ENCODE results near the gene TAOK1.

The TAOK1 gene

DNA sequence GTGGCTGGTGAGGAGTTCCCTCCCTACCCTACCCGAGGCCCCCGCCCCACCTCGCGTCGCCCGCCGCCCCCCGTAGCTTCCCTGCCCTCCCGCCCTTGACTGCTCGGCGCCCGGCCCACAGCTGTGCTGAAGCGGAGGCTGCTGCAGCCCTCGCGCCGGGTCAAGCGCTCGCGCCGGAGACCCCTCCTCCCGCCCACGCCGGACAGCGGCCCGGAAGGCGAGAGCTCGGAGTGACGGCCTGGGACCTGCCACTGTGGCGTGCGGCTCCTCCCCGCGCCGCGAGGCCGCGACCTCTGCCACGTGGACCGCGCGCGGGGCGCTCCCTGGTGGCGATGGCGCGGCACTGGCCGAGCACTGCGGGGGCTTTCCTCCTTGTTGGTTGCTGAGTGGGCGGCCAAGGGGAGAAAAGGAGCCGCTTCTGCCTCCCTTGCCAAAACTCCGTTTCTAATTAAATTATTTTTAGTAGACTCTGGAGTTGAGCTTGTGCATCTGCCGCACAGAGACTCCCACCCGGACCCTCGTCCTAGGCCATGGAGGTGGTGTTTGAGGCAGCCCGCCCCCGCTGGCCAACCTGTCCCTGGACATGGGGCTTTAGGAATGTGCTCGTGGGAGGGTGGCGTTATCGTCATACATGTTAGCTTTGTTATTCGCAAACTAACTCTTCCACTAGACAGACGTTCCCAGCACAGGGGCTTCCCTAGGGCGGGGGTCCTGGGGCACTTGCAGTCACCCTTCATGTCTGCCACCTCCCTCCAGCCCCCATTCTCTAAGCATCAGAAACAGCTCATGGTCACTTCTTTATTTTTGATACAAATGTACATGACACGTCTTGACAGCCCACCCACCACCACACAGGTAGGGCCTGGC lies 182.8 kb downstream of the TAOK1 start:
- DNase-seq = peak; percentile 51

DNA sequence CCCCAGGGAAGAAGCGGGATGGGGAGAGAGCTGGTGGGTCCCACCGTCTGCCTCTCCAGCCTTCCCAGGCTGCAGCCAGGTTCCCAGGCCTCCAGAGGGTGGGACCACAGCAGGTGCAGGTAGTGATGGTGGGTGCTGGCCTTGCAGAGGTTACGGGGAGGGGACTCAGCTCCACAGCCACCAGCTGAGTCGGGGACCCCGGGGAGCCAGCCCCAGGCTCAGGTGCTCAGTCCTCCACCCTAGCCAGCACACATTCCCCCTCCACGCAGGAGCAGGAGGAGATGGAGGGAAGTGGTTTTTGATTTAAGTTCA lies 183.4 kb downstream of the TAOK1 start:
- DNase-seq = no peak

DNA sequence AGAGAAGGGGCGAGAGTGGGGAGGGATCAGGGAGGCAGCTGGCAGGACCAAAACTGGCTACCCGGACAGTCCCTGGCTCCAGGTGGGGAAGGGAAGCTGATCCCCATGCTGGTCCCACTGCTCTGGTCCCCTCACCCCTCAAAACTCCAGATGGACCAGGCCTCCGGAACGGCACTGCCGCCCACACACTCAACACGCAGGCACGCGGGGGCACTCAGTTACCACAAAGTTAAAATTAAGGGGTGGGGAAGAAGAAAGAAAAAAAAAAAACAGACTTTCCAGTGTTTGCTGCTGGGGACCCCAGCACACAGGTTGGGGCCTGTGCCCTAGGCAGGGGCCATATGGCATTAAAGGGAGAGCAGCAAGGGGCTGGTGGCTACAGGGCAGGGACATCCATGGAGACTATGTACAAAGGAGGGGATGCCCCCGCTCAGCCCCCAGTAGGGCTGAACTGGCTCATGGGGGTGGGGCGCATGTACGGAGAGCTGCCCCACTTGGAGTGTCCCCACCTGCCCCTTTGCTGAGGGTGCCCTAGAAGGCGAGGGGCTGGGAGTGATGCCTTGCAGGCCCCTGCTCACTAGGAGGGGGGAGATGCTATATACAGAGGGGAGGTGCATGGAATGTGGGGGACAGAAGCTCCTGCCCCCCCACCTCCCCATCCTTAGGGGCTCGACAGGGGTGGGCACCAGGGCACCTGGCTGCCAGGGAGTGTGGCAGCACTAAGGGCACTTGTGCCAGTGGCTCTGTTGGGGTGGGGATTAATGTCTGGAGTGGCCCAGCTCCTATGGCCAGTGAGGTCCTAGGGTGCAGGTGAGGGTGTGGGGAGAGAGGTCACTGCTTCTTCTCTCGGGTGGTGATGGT lies 183.9 kb downstream of the TAOK1 start:
- DNase-seq = no peak

DNA sequence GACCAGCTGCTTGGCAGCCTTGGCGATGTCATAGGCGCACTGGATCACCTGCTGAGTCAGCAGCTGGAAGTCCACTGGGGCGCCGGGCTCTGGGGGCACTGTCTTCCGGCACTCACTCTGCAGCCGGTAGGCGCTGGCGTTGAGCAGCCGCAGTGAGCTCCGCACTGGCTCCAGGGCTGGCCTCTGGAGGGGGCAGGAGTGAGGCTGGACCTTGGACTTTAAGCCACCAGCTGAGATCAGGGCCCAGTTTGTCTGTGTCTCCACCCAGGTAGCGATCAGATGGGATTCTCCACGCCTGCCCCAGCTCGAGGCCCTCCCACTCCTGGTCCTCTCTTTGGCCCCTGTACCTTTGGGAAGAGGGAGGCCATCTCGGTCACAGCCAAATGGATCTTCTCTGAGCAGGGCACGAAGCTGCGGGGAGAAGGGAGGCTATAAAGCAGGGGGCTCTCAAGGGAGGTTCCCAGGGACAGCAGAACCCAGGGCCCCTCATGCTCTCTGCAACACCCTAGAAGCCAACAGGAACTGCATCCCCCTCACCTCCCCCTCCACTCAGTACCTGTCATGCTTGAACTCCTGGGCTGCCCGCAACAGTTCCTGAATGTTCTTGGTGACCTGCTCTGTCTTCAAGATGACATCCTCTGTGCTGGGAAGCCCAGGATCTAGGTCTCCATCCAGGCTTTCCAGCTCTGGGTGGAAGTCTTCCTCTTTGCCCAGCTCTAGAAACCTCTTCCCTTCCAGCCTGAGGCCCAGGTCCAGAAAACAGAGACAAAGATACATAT lies 184.8 kb downstream of the TAOK1 start:
- DNase-seq = no peak

DNA sequence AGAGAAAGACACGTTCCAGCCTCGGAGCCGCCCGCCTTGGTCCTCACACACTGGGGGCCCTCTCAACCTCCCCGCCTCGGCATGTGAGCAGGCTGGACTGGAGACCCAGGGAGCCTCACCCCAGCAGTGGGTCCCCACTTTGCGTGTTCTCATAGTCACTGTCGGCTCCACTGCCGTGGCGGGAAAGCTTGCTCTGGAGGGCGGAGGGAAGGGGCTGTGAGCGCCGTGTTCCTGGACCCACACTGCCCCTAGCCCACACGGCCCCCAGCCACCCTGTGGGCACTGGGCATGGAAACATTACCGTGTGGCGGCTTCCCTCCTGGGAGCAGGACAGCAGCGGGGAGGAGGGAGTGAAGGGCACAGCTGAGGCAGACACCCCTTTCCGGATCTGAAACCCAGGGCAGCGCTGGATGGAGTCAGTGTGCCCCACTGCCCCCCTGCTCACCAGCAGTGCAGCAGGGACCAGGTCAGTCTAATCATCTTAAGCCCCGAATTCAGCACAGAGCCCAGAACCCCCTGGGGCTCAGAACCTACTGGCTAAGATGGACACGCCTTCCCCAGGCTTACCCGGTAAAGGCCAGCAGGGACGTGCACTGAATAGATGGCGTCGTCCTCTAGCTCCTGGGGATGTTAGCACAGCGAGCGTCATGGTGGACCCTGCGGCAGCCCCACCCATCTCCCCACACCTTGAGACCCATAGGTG lies 185.5 kb downstream of the TAOK1 start:
- no peak for DNase-seq

DNA sequence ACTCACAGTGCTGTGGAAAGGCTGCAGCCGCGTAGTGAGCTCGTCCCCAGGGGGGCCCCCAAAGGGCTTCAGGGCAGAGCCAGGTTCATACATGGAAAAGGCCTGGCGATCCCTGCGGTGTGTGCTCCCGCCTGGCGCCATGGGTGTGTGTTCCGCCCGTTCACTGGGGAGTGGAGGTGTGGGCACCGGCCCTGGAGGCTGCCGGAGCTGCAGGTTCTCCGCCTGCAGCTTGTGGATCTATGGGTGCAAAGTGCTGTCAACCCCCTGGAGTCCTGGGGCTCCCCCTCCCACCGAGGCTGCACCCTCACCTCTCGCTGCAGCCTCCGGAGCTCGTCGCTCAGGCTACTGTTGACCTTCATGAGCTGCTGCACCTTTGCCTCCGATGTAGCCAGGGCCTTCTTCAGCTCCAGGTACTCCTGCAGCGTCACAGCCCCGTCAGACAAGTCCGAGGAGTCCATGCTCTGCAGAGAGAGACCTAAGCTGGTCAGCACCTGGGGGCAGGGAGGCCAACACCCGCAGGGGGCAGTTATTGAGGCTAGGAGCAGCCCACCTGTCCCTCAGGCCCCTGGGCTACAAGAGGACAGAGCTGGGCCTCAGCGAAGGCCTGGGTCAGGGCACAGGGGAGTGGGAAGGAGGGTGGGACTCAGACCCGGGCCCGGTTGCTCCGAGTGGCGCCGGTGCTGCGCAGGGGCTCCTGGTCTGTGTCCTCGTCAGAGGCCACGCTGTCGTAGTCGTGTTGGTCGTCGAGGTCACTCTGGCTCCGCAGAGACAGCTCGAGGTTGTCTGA lies 186.2 kb downstream of the TAOK1 start:
- DNase-seq = no peak

DNA sequence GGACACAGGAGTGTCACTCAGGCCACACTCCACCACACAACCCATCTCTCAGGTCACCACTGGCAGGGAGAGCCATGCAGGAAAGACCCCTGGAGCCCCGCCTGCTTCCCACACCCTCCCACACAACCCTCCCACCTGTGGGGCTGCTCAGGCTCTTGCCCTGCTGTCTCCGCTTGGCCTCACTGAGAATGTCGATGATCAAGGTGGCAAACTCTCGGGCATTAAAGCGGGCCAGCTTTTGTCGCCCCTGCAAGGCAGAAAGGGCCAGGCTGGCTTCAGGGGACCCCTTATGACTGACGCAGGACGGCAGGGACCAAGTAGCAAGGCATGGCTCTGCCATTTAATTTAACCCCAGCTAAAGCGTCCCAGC lies 186.8 kb downstream of the TAOK1 start:
- no peak for DNase-seq

DNA sequence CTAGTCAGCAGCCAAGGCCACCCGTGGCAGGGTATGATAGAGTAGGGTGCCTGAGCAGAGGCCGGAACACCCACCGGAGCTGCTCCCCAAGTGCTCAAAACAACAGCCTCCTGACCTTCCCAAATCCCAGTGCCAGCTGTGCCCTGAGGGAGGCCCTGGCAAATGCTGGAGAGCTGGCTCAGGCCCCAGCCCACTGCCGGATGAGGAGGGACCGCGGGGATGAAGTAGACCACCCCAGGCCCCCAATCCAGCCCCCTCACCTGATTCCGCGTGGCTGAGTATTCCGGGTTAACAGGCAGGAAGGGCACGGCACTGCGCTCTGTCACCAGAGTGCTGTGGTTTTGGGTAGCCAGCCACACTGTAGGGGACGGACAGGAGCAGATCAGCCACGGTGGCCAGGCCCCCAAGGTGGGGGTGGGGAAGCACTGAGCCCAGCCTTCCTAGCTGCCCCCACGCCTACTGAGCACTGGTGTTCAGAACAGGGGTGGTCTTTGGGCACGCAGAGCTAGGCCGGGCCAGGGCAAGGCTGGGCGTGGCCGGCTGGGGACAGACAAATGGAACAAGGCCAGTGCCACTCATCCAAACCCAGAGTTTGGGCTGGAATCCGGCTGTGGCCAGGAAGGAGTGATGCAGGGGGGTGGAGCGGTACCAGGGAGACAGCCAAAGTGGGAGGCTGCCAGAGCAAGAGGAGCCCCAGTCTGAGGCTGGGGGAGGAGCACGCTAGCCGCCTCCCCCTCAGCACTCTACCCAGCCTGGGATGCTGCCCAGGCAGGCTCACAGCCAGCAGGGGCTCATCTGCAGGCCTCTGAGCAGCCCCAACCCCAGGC lies 187.4 kb downstream of the TAOK1 start:
- DNase-seq = peak; percentile 18

DNA sequence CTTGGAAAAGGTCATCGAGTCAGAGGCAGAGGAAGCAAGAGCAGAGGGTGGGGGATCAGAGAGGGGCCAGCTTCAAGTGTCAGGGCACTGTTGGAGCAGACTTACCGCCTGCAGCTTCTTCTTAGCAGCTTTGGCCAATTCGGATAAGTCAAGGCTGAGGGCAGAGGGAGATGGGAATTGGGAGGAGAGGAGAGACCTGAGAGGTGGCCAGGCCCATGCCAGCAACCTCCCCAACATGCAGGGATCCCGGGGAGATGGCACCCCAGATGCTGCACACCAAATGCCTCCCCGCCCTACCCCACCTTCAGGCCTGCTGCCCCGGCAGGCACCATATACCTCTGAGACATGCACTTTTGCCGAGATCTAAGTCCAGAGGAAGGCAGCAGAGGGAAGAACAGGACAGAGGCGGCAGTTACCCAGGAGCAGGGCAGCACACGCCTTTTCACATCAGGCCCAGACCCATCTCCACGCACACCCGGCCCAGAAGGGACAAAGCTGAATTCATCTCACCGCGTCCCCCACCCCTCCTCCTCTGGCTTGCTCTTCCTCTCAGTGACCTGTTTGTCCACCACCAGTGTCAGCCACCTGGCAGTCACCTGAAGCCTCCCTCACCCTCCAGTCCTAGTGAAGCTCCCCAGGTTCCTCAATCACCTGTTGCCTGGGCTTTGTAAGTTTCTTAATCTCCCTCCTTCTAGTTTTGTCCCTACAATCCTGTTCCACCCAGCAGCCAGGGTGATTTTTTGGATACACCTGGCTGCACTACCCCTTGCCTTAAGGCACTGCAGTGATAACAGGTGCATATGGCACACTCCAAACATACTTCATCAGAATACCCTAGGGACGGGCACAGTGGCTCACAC lies 188.7 kb downstream of the TAOK1 start:
- DNase-seq = no peak

DNA sequence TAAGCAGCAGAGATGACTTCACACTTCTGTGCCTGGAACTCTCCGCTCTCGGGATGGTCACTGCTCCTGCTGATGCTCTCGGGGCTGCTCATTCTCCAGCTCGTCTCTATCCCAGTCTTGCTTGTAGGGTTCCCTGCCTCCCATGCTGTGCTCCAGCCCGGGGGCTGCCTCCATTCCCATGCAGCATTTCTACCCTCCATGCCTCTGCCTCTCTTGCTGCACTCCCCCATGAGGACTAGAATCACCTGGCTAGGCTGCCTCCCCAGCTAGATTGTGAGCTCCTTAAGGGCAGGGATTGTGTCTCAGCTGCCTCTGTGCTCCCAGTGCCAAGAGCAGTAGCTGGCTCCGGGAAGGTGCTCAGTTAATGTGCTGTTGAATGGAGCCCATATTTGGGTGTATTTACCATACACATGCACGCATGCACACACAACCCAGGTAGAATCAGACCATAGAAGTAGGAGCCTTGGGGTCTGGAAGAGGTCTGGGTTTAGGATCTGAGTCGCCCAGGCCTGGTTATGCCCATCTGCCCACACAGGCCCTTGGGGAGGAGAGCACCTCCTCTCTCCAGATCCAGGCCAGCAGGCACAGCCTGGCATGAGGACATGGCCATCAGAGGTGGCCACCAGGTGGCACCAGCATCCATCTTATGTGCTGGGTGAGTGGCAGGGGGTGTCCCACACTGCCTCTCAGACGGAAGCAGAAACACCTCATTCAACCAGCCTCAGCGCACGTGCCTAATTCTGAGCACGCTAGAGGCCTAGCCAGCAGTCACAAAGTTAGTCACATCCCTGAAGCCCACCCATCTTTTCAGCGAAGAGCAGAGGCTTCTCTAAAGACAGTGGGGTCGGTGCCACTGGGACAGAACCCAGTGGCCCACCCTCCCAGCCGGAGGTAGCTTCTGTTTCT lies 190.0 kb downstream of the TAOK1 start:
- peak; percentile 74 for DNase-seq

DNA sequence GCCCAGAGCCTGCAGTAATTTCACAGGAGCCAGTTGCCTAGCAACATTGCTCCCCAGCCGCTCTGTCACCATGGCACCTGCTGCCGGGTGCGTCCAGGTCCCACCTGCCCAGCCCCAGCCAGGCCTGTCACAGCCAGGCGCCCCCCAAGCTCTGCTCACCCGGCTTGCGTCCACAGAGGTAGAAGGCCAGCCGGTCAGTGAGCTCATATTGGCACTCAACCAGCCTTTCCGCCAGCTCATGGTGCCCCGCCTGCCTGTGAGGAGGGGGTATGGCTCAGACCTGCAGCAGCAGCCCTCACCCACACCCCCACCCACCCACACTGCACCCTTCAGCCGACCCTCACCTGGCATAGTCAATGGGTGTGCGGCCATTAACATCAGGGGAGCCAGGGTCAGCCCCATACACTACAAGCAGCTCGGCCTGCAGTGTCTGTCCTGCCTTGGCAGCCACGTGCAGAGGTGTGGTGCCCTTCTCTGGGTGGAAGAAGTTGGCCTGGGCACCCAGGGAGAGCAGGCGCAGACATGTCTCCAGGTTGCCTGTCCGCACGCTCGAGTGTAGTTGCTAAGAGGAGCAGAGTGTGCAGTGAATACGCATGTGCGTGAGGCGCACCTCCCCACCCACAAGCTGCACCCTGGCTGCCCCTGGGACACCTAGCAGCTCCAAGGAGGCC lies 191.6 kb downstream of the TAOK1 start:
- no peak for DNase-seq

DNA sequence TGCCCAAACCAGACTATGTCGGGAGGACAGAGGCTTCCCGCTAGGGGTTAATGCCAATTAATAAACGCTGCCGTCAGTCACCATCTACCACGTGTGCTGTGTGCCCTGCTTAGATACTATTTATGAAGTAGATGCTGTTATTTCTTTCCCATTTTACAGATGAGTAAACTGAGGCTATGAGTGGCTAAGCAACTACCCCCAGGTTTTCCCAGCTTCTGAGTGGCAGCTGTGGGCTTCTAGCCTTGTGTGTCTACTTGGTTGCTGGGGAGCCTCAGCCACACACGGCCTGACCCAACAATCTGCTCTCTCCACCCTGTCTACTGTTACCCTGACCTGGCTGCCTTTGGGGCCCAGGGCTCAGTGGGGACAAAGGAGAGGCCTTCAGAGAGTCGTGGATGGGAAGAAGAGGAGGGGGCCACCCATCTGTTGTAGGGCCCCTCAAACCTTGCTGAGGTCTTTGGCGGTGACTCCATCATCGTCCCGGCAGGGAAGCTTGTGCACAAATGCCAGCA lies 192.1 kb downstream of the TAOK1 start:
- DNase-seq = no peak

DNA sequence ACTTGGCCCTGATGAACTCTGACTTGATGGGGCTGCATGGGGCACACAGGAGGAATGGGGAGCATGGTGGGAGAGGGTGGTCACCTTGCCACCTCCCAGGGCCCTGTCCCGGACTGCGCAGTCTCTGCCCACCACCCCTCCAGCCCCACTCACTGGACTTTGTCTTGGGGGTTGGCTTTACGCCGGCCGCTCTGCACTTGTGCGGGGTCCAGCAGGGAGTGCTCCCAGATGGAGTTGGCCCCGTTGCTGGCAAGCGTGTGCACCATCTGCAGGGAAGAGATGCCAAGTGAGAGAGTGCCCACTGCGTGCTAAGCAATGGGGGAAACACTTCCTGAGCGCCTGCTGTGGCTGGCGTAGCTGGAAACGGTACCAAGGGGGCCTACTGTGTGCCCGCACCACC lies 192.6 kb downstream of the TAOK1 start:
- no peak for DNase-seq

DNA sequence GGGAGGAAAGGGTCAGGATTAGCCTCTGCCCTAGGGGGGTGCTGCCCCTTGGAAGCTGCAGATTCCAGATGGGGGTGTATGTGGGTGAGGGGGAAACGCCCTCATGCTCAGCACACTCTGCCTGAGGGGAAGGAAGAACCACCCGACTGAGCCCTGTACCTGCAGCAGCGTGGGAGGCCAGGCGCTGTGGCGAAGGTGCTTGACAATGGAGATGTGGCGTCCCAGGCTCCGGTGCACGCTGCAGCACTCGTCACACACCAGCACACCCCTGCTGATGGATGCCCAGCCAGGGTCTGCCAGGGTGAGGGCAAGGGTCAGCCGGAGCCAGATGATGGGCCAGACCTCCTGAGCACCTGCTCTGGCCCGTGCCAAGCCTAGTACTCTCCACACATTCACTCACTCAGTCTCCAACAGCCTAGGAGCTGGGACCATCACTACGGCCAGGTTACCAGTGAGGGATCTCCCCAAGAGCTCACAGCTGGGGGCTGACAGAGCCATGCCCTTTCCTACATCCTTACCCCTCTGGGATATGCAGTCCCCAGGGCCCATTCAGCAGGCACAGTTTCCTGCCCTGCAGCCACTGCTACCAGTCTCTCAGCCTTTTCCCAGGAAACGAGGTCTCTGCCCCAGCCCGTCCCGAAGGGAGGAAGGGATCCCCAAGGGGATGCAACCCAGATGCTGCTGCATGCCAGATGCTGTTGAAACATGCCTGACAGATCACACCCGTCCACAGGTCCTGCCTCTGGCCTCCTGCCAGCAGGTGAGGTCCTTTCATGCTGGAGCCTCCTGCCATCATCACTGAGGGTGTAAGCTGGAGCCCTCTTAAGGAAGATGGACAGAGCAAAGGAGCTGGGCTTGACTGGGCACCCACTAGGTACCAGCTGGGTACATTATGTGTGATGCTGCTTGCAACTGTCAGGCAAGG lies 193.4 kb downstream of the TAOK1 start:
- DNase-seq = no peak

DNA sequence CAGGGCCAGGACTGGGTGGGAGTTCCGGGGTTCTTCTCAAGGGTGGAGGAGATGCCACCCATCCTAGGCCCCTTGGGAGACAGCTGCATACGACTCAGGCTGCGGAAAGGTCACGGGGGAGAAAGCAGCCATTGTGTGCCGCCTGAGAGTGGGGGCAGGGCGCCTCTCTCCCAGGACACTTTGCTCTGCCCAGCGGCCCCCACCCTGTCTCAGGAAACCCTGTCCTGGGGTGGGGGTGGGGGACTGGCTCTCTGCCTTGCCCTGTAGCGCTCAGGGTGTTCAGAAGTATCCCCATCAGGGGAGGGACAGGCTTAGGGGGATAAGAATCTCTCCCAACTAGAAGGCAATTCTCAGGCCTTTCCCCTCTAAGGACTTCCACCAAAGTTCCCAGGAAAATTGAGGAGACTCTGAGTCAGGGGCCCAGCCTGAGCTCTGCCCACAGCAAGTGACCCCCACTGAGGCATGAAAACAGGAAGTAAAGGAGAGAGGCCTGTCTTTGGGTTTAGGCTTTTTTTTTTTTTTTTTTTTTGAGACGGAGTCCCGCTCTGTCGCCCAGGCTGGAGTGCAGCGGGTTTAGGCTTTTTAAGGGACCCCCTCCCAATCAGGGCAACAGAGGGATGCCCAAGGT lies 194.4 kb downstream of the TAOK1 start:
- DNase-seq = no peak

DNA sequence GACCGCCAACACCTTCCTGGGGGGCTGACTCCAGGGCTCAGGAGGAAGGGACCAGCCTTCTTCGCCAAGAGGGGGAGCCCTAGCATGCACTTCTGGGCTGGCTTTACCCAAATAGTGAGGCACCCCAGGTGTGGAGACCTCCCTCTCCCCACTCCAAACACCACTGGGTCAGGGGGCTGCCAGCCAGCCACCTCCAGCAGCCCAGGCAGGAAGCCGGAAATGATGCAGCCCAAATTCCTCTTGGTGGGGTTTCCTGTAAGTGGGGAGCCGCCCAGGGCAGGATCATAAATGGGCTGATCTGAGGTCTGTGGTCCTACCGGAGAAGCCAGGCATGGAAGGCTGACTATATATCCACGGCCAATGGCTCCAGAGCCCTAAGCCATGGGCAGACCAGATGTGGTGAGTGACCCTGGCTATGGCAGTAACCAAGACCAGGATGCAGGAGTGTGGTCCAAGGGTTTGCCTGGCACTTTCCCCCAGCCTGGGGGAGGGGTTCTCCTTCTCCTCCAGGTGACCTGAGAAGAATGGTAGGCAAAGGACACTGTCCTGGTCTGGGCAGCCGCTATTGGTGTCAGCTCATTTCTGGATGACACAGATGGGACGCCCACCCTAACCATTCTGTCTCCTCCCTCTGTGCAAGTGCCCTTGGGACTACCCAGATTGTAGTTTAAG lies 195.1 kb downstream of the TAOK1 start:
- DNase-seq = peak; percentile 24
